Measurements from ENCODE around the gene RAPGEF4.

The RAPGEF4 gene

DNA sequence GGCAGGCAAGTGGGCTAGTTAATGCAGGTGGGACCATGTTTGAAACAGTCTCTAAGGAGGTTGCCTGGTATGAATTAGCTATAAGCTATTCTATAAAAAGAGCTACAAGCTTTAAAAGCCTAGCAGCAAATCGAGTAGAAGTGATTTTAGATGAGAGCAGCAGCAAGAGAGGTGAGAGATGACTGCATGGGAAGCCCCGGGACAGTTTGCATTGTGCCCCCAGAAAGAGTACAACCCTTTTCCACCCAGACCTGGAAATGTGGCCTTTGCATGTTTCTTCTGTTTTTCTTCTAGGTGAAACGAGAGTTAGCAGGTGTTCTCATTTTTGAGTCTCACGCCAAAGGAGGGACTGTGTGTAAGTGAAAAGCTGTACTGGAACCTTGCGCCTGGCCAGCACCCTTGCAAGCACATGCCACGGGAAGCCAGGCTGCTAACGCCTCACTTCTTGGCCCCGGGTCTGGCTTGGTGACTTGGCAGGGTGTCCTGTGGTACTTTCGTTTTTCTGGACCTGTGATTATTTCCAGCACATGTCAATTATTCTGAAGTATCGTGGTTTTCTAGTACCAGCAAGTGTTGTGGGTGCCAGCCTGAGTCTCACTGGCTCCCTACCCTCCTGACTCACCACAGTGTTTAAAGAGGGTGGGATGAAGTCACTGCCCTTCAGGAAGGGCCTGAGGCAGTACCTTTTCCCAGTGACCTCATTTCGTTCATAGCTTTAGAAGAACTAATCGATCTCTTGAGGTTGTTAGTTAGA, 249.7 kb downstream of the RAPGEF4 start:
- Histone ChIP-seq H3K27me3 (ENCODE audit: insufficient read depth, low read depth) (no peaks in the 10 kb centered on the region), H3K4me3 (IDR thresholded peaks at IDR 0.05; ENCODE audit: insufficient read depth, low read depth, low read length) (no peak overlapping the region), H3K79me2 (ENCODE audit: insufficient read depth, low read depth) (no peaks in the 10 kb centered on the region), H3K36me3 (ENCODE audit: insufficient read depth) (no peaks in the 10 kb centered on the region), H3K4me2 (peak overlapping the region; percentile 8; the same call in 1 of the 2 replicates), H3K27ac (no peak overlapping the region), H4K20me1 (ENCODE audit: insufficient read depth) (no peaks in the 10 kb centered on the region), H3K9ac (no peak overlapping the region), H2AFZ (ENCODE audit: low read depth) (peak overlapping the region; percentile 48), H3K4me1 (ENCODE audit: low read depth, poor library complexity, severe bottlenecking) (peaks cover 7% of the 10 kb centered on the region)
- TF ChIP-seq, protein P1, sequence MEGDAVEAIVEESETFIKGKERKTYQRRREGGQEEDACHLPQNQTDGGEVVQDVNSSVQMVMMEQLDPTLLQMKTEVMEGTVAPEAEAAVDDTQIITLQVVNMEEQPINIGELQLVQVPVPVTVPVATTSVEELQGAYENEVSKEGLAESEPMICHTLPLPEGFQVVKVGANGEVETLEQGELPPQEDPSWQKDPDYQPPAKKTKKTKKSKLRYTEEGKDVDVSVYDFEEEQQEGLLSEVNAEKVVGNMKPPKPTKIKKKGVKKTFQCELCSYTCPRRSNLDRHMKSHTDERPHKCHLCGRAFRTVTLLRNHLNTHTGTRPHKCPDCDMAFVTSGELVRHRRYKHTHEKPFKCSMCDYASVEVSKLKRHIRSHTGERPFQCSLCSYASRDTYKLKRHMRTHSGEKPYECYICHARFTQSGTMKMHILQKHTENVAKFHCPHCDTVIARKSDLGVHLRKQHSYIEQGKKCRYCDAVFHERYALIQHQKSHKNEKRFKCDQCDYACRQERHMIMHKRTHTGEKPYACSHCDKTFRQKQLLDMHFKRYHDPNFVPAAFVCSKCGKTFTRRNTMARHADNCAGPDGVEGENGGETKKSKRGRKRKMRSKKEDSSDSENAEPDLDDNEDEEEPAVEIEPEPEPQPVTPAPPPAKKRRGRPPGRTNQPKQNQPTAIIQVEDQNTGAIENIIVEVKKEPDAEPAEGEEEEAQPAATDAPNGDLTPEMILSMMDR (conservative IDR thresholded peaks at IDR 0.05; ENCODE audit: low read depth, low read length), result no peak

- H3K9ac ChIP-seq, result no peak overlapping the region
- H3K27me3 ChIP-seq (ENCODE audit: insufficient read depth, low read depth), result no peaks in the 10 kb centered on the region
- 0 out of 2 replicates have a peak overlapping the region, but pooled peaks have one; percentile 8 for H3K4me2 ChIP-seq
- H3K36me3 ChIP-seq (ENCODE audit: insufficient read depth), result no peaks in the 10 kb centered on the region
- no peaks in the 10 kb centered on the region for H3K79me2 ChIP-seq (ENCODE audit: insufficient read depth, low read depth)
- H3K4me1 ChIP-seq (ENCODE audit: low read depth, poor library complexity, severe bottlenecking), result peaks cover 7% of the 10 kb centered on the region
- H4K20me1 ChIP-seq (ENCODE audit: insufficient read depth), result no peaks in the 10 kb centered on the region
- TF ChIP-seq, protein P1 (conservative IDR thresholded peaks at IDR 0.05; ENCODE audit: low read depth, low read length), result no peak
- H3K27ac ChIP-seq, result no peak overlapping the region
- H2AFZ ChIP-seq (ENCODE audit: low read depth), result peak overlapping the region; percentile 48
- no peak overlapping the region for H3K4me3 ChIP-seq (IDR thresholded peaks at IDR 0.05; ENCODE audit: insufficient read depth, low read depth, low read length)
Measured at GRCh38 chr2:172986040-172986439, 250.4 kb downstream of the RAPGEF4 start.

GRCh38 chr2:172988728-172989127, 253.1 kb downstream of the RAPGEF4 start:
- Histone ChIP-seq H4K20me1 (ENCODE audit: insufficient read depth) (no peaks in the 10 kb centered on the region), H3K36me3 (ENCODE audit: insufficient read depth) (no peaks in the 10 kb centered on the region), H3K27ac (no peak overlapping the region), H3K79me2 (ENCODE audit: insufficient read depth, low read depth) (no peaks in the 10 kb centered on the region), H3K9ac (no peak overlapping the region), H2AFZ (ENCODE audit: low read depth) (no peak overlapping the region), H3K27me3 (ENCODE audit: insufficient read depth, low read depth) (no peaks in the 10 kb centered on the region), H3K4me2 (no peak overlapping the region), H3K4me1 (ENCODE audit: low read depth, poor library complexity, severe bottlenecking) (peaks cover 7% of the 10 kb centered on the region), H3K4me3 (IDR thresholded peaks at IDR 0.05; ENCODE audit: insufficient read depth, low read depth, low read length) (no peak overlapping the region)
- TF ChIP-seq, protein P1 (conservative IDR thresholded peaks at IDR 0.05; ENCODE audit: low read depth, low read length), result no peak

- Histone ChIP-seq H3K4me2 (no peak overlapping the region), H3K4me3 (IDR thresholded peaks at IDR 0.05; ENCODE audit: insufficient read depth, low read depth, low read length) (no peak overlapping the region), H4K20me1 (ENCODE audit: insufficient read depth) (no peaks in the 10 kb centered on the region), H3K27me3 (ENCODE audit: insufficient read depth, low read depth) (no peaks in the 10 kb centered on the region), H3K27ac (no peak overlapping the region), H2AFZ (ENCODE audit: low read depth) (no peak overlapping the region), H3K4me1 (ENCODE audit: low read depth, poor library complexity, severe bottlenecking) (no peaks in the 10 kb centered on the region), H3K36me3 (ENCODE audit: insufficient read depth) (no peaks in the 10 kb centered on the region), H3K9ac (no peak overlapping the region), H3K79me2 (ENCODE audit: insufficient read depth, low read depth) (no peaks in the 10 kb centered on the region)
- TF ChIP-seq, protein P1 (conservative IDR thresholded peaks at IDR 0.05; ENCODE audit: low read depth, low read length), result no peak
Measured at GRCh38 chr2:172991031-172991430, 255.4 kb downstream of the RAPGEF4 start.

All from KMS-11 (cell line).